Non-pigmented ciliary epithelial cell (primary cell): ENCODE measurements around the gene ACTG2.

ENCODE experiments used
- DNase-seq: peaks from one replicate; pipeline ENCODE4 v3.0.0-alpha.2; 2010; ENCODE audit warnings: low read depth

The ACTG2 gene

DNA sequence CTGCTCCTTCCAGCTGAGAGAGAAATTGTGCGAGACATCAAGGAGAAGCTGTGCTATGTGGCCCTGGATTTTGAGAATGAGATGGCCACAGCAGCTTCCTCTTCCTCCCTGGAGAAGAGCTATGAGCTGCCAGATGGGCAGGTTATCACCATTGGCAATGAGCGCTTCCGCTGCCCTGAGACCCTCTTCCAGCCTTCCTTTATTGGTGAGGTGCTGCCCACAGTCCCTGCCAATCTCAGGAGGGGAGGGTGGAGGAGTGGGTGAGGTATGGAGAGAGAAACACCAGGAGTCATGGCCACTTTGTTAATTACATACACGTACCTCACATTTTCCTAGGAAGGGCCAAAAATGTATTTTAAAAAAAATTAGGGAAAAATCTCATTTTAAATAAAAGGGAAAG lies 21.9 kb downstream of the ACTG2 start:
- no peak for DNase-seq

DNA sequence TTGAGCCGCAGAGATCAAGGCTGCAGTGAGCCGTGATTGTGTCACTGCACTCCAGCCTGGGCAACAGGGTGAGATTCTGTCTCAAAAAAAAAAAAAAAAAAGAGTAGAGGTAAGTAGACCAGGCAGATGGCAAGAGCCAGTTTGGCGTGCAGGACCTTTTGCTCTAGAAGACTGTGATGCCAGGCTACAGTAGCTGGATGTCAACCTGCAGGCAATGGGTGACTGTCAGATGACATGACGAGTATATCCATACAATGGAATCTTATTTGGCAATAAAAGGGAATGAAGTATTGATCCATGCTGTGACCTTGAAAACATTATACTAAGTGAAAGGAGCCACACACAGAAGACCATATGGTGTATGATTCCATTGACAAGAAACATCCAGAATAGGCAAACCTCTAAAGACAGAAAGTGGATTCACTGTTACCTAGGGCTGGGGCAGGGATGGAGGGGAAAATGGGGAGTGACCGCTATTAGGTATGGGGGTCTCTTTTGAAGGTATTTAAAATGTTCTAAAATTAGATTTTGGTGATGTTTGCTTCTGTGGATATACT lies 22.7 kb downstream of the ACTG2 start:
- DNase-seq = no peak

DNA sequence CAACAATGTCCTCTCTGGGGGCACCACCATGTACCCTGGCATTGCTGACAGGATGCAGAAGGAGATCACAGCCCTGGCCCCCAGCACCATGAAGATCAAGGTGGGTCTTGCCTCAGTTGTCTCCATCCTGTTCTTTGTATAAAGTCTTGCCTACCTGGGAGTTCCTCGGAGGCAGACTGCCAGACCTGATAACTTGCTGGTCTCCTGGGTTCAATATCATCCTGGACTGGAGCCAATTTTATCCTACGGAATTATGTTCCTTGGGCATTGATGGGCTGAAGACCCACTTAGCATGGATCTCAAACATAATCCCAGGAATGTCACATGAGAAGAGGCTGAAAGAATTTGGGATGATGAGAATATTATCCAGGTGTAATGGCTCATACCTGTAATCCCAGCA lies 23.9 kb downstream of the ACTG2 start:
- DNase-seq = no peak

DNA sequence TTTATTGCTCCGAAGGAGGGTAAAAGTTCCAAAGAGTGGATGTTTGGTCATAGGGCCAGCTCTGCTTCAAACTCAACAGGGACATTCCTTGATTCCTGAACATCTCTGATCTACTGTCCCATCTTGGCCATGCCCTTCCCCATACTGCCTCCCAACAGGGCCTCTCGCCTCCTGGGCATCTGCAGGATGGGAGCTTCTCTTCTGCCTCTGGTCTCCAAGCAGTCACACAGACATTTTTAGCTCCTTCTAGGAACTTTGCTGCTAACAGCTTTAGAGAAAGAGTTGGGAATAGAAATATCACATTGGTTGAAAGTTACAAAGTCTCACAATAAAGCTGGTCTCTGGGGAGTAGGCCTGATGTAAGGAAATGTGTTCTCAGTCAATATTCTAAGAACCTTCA lies 24.5 kb downstream of the ACTG2 start:
- DNase-seq = no peak

DNA sequence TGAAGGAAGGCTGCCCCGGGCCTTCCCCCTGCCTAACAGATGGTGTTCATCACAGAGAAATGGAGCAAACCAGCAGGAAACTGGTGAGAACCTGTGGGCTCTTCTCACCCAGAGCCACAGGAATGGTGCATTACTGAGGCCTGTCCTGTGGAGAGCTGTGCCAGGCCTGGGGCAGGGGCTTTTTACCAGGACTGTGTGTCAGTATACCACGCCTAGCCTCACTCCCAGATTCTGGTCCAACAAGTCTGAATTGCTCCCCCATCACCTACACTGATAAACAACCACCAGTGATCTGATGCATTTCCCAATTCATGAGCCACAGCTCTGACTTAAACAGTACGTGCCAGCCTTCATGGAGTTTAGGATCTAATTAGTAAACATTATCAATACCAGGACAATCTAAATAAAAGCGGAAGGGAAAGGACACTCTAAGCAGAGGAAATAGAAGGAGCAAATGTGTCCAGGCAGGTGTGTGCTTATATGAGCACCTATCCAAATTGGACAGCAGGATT lies 24.9 kb downstream of the ACTG2 start:
- no peak for DNase-seq

DNA sequence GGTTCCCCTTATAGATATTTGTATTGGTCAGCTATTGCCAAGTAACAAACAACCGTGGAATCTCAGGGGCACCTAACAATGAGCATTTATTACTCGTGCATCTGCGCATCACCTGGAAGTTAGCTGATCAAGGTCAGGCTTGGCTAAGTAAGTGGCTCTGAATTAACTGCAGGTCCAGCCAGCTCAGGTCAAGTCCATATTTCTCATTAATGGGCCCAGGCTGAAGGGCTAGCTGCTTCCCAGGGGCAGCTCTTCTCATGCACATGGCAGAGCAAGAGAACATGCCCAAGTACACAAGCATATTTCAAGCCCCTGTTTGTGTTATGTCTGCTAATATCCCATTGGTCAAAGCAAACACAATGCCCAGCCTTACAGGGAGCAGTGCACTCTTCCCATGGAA lies 26.0 kb downstream of the ACTG2 start:
- no peak for DNase-seq

DNA sequence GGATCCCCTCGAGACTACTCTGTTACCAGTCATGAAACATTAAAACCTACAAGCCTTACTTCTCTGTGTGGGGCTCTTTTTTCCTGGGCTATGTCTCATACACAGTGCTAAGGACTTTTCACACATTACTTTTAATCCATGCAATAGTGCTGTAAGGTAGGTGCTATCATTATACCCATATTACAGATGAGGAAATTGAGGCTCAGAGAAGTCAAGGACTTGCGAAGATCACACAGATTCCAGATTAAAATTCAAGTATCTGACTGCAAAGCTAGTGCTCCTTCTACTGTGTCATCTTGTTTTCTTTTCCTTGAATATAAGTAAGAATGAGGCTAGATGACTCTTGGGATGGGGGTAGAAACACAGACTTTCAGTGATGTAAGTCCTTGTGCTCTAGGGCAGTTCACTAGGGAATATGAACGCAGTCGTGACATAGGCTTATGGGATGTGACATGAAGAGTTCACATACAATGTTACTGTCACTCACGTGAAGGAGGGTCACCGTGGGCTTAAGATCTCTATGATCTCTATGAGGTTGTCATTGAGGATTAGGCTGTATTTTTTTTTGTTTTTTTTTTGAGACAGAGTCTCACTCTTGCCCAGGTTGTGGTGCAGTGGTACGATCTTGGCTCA lies 26.9 kb downstream of the ACTG2 start:
- DNase-seq = no peak

DNA sequence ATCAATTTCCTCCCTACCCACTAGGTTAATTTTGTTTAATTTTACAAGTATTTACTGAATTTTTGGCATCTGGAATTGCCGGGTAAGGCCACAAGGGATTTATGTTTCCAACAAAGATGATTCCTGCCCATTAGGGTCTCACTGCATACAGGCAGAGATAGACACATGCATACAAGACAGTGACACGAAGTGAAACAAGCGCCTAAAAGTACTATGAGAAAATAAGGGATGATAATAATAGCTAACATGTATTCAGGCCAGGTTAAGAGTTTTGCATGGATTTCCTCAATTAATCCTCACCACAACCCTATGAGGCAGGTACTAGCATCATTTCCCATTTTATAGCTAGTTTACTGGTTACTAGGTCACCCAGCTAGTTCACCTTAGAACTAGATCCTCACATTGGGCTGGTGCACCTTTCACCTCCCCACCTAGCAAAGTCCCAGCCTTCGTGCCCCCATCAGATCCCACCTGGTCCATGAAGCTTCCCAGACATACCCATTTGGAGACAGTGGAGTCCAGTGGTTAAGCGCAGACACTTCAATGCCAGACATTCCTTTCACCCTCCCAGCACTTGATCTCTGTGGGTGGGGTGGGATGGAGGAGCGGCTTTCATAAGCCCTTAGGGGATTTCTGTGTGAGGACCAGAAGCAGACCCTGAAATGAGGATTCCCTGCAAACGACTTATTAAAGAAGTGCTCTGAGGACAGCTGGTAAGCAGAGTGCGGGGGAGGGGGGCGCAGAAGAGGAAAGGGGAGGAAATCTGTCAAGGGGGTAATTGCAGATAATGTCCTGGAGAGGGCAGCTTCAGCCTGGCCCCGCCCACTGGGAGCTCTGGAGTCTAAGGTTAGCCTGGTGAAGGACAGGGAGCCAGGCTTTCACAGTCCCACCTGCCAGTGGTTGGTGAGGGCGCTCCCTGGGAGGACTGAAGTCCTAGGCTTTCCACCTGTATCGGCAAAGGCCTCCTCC lies 28.1 kb downstream of the ACTG2 start:
- DNase-seq = no peak

DNA sequence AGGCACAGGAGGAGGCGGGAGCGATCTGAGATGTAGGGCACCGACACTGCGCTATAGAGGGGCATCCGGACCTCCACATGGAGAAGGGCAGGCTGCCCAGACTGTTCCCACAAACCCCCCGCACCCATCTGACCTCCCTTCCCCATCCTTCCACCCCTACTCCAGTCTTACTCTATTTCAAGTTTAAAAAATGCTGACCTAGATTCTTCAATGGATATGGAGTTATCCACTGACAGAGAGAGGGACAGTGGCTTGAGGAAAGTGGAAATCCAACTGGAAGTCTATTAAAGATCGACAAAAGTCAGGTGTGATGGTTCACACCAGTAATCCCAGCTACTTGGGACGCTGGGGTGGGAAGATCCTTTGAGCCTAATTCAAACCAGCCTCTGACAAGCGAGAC lies 28.8 kb downstream of the ACTG2 start:
- DNase-seq = no peak

DNA sequence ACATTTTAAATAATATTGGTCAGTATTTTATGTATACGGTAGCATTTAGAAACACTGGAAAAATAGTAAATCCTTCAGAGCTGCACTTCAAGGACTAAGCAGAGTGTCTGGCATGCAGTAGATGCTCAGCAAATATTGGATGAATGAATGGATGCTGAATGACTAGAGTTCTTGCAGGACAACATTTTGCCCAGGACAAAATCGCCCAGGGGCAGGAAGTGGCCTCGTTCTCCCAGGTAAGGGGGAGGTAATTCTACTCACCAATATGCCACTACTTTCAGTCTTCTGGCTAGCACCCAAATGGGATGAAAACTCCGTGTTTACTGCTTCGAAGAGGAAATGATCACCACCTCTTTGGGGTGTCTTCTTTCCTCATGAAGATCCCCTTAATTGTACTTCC lies 29.9 kb downstream of the ACTG2 start:
- DNase-seq = no peak

DNA sequence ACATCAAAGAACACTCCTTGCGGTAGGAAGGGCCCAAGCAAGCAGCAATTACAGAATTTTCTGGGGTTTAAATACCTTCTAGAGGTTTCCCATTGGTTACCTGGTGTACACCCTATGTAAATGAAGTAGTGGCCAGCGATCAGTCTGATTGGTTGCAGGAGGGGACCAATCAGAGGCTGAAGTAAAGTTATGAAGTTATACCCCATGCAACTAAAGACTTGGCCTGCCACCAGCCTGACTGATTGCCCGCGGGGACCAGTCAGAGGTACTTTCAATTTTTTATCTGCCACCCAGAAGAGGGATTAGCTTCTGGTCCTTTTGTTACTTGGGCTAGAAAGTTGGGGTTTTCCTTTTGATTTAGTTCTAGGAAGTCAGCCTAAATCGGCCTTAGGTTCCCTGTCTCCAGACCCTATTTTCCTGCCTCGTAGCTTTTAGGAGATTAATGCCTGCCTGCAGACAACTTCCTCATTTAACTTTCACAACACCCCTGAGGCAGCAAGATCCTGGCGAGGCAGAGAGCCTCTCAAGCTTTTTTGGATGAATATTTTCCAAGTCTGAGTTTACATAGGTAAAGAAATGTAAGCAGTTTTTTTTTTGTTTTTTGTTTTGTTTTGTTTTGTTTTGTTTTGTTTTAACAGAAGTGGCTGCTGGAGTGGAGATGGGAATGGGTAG lies 32.4 kb downstream of the ACTG2 start:
- DNase-seq = no peak

DNA sequence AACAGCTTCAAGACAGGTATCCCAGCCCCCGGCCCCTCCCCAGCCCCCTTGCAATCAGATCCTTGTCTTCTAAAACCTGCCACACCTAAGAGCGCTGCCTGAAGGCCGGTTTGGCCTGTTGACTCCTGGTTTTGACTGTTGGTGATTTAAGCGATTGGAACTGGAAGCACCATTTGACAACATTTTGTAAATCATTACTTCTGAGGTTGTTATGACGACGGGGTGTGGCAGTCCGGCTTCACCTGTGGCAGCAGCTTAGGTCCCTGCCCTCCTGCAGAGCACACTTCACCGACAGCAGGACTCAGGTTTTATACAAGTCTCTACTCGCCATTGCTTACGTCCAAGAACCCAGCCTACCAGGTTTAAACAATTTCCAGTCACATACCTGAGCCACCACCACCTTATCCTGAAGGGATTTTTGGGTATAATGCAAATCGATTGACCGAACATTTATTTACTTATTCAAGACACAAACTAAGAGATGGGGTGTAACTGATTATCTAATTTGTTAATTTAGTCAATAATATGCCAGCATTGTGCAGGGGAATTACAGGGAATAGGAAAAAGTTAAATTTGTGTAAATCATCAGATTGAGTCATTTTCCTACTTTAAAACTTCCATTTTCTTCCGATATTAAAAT lies 33.2 kb downstream of the ACTG2 start:
- DNase-seq = no peak

DNA sequence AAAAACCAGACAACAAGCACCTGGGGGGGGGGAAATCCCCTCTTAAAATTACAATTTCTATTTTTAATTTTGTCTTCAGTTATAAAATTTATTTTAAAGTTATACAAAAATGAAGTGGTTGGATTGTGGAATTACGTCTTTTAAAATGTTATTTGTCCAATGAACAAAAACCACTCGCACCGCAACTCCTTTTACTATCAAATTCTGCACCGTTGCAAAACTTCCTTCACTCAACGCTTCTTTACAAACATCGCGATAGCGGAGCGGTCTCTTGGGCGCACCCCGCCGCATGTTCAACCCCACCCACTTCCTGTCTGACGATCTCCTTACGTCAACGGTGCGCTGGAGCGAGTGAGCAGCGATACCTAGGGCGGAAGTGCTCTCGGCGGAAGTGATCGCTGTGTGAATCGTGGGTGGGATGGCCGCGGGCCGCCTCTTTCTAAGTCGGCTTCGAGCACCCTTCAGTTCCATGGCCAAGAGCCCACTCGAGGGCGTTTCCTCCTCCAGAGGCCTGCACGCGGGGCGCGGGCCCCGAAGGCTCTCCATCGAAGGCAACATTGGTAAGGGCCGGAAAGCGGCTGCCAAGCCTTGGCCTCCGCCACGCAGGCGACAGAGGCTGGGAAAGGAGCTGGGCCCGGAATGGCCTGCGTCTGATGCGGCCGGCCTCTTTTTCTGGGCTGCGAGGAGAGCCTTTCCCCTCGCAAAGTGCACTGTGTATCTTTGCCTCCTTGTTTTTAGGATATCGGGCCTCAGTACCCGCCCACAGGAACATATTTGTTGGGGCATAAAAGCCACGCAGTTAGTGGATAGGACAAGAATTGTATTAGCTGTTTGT lies 33.9 kb downstream of the ACTG2 start, which contains the start of gene DGUOK:
DGUOK (plus strand) TSS at position 388 of the 835 bp plus-strand sequence; CDS start at position 419, 31 bp downstream.
- DNase-seq = peak; percentile 97

DNA sequence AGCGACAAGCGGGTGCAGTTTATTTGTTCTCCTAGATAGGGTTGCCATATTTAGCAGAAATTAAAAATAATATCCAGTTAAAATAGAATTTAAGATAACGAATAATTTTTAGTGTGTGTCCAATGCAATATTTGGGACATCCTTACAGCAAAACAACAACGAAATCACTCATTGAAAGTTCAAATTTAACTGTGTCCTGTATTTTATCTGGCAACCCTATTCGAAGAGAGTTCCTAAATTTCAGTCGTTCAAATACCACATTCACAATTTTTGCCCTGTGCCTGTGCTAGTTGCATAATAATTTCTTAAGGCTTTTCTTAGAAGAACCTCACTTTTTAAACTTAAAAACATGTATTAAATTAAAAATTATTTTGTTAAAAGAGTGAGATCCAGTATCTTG lies 34.5 kb downstream of the ACTG2 start:
- no peak for DNase-seq

DNA sequence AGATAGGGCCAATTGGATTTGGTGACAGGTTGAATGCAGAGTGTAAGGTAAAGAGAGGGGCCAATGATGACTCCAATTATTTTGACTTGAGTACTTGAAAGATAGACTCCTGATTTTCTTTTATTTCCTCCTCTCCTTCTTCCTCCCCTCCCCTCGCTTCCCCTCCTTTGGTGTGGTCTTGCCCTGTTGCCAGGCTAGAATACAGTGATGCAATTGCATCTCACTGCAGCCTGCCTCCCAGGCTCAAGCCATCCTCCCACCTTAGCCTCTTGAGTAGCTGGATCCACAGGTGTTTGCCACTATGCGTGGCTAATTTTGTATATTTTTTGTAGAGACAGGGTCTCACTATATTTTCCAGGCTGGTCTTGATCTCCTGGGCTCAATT lies 36.1 kb downstream of the ACTG2 start:
- no peak for DNase-seq

DNA sequence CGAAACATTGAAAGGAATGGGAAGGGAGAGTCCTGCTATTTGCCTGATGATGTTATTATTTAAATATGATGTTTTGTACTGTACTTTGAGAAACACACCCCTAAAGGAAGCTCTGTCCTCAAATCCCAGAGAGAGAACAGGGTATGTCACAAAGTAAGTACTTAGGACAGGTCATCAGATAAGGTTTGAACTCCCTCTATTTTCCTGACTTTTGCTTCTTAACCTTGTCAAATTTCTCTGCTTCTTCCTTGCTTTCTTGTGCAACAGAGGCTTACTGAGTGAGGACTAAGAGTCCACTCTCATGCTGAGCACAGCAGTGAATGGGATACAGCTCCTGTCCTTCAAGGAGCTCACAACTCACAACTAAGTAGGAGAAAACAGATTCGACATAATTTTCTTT lies 37.6 kb downstream of the ACTG2 start:
- DNase-seq = no peak

DNA sequence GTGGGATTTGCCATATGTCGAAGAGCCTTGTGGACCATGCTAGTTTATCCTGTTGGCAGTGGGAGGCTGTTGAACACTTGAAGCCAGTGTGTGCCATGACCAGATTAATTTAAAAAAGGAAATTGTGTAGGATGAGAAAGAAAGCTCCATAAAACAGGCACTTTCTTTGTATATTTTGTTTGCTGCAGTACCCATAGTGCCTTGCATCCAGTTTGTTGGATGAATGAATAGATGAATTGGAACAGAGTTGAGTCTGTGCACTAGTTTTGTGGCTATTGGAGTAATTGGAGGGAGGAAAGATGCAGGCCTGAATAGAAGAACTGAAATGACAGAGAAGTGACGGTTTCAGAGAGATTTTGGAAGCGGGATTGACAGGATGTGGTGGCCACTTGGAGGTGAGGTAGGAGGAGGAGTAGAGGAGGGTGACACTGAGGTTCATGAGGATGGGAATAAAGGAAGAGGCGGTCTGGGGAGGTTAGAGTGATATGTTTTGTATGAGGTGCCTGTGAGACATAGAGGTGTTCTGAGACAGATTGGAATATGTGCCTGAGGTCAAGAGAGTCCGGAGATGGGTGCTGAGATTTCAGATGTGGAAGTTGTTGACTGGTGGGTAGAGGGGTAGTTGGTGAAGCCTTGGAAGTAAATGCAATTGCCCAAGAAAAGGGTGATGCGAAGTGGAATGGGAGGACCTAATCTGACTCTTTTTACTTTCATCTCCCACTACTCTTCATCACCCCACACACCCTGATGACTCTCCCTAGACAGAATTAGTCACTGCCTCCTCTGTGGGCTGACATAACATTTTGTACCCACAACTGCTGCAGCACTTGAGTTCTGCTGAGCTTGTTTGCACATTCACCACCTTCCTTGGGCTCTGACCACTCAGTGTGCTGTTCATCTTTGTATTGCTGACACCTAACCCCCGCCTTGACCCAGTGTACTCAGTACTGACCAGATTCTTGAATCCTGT lies 39.0 kb downstream of the ACTG2 start:
- no peak for DNase-seq

DNA sequence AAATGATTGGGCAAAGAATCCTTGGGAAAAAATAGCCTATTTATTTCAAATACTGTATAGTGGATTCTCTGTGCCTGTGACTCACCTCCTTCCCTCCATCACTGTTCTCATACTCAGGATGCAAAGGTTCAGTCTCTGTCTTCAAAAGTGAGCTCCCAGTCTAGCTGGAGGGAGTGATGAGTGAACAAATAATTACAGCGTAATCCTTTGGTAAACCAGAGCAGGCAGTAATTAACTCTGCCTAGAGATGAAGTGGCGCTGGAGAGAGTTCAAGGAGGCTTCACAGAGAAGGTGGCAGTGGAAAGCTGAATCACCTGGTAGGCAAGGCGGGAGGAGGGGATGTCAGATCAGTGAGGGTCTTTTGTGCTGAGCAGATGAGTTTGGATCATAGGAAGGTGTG lies 40.4 kb downstream of the ACTG2 start:
- DNase-seq = no peak

DNA sequence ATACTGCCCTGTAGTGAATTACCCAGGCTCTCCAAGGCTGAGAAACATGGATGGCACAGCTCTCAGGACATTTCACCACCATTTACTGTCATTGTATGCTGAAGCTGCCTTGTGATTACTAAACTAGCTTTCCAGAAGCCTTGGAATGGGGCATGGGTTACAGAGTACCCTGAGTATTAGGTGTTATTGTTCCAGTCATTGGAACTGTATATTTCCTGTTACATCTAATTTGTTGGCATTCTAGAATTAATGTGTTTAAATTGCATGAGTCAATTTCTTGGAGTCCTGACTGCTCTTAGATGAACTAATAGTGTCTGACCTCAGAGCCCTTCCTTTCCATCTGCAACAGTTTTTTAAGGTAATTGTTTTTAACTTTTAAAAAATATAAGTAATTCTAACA lies 42.8 kb downstream of the ACTG2 start:
- no peak for DNase-seq
